HG02623 (cell line): Measurements from ENCODE around the gene NCOA4.
"Not testable (repeated sequence)": the region's sequence is repeated elsewhere in the genome, so short reads cannot be mapped to it uniquely, and the experiment has no call there.

Source experiments
- ATAC-seq: cut with Tn5 transposase; IDR thresholded peaks from one replicate; pipeline ENCODE4 v1.9.1; 2021; ENCODE audit warnings: moderate library complexity; ENCODE audit not compliant: unreplicated experiment

NCOA4 gene

DNA sequence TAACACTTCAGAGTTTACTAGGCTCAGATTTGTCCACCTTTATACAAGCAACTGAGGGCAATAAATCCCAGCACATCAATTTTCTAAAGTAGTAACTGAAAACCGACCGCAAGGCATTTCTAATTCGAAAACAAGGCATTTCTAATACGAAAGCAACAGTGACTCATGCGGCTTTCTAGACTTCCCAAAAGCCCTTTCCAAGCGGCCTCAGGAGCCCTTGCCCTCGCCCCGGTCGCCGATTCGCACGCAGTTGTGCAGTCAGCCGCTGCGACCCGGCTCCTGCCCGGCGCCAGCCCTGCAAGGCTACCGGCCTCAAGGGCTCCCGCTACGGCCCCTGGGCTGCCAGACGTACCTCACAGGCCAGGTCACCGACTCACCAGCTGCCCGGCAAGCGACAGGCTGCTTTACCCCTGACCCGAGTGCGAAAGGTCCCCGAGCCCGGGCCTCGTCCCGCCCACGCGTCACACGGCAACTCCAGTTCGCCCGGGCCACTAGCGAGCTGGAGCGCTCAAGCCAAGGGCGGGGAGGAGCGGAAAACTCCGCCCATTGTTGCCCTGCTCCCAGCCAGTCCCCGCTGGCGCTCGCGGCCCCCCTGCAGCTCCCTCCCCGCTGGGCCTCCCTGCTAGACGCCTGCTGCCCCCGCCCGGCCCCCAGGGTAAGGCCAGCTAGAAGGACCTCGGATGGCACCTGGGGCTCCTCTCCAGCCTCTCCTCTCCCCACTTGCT lies 7.3 kb downstream of the NCOA4 start:
- ATAC-seq, result peak; percentile 96

DNA sequence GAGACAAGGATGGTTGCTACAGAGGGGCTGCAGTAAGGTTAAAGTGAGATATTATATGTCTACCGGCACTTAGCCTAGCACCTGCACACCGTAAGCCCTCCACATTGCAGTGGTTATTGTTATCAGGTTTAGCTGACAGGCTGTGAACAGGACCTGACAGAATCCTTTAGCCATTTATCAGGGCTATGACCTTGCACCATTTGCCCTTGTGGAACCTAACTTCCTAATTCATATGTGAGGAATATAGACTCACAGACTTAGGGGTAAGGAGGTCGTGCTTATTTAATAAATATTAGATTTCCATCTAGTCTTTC lies 10.1 kb downstream of the NCOA4 start:
- ATAC-seq, result no peak

DNA sequence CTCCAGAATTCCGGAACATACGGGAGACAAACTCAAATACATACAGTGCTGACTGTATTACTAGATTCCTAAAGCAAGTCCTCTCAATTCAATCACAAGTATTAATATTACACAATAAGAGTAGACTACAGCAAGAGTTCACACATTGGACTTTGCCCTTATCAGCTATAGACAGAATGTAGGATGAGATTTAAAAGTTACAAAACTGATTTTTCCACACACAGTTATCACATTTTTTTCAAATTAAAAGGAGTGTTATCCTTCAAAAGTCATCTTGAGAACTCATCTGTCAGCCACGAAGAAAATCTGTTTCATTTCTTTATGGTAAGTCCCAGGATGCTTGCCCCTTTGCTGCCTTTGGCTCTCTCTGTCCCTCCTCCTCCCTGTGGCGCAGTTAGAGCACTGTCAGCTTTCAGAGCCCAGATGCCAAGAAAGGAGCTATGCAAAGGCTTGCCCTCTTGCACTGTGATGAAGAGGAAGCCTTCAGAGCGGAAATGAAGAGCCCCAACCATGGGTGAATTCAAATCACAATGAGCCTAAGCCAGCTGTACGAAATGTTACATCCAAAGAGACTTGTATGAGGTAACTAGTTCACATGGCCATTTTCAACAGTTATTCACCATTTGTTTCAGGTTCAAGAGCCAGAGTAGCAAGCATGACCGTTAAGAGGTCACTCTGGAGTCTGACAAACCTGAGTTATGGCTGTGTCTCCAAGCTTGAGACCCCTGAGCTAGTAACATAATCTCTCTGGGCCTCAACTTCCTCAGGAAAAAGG lies 10.7 kb downstream of the NCOA4 start:
- ATAC-seq, result no peak

DNA sequence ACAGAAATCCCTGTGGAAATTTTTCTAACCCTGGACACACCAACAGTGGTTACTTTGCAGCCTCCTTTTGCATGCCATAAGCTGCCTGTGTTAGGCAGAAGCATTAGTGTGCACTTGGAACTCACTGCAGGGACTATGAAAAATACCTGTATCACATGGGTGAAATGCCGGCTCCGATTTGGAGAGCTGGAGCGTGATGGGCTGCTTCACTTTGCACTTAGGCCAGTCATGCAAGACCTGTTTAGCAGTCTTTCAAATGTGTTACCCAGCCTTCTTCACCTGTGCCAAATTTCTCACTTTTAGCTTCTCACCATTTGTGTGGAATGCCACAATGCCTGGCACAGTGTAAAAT lies 11.3 kb downstream of the NCOA4 start:
- ATAC-seq, result no peak

DNA sequence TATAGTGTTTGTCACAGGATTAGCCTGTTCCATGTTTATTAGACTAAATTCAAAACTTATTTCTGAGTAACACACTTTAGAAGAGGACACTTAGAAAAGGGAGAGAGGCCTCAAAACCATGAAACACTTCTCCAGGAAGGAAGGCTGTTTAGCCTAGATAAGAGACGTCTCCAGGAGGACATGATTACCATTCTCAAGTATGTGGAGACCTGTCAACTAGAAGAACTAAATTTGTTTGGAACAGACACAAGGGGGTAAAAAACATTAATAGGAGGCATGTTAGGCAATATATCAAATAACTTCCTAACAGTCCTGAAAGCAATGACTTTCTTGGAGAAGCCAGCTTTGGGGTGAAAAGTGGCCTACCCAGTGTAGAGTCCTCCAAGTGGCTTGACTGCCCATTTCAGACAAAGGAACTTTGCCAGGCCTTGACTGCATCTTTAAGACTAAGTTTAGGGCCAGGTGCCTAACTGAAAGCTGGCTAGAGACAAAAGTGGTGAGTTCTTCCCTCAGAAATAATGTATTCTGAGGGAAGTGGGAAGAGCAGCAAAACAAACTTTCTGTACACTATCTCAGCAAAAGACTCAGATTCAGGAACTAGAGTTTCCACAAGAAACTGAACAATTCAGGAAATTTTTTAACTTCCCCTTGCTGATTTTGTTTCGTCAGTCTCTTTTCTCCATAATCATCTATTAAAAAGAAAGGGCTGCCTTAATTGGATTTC lies 11.8 kb downstream of the NCOA4 start:
- ATAC-seq, result no peak

DNA sequence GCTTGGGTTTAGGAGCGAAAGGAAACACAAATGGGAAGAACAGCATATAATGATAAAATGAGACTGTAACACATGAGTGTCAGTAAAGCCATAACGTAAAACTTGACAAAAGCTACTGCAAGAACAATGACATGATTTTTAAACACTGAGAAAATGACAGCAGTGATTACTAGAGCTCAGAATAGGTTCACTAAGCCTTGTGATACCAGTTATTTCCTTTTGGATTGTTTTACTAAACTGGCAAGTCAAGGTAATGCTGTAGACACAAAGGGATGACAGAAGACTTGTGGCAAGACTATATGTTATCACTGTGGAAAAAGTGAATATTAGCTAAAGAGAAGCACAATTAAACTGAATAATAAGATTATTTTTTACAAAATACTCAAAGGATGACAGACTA lies 12.7 kb downstream of the NCOA4 start:
- ATAC-seq, result no peak

DNA sequence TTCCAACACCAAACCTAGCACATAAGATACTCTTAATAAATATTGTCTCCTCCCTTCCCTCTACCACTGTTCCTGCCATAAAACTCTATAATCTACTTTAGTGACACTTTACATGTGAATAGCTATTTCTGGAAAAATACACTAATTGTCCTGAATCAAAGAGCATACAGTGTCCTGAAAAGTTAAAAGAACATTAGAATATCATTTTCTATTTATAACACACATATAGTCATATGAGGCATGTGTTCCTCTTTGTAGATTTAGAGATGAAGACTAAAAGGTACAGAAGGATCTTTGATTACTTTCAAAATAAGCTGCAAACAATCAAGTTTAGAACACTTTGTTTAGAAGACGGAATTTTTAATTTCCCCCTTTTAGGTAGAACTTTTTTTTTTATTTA lies 13.6 kb downstream of the NCOA4 start:
- no peak for ATAC-seq

DNA sequence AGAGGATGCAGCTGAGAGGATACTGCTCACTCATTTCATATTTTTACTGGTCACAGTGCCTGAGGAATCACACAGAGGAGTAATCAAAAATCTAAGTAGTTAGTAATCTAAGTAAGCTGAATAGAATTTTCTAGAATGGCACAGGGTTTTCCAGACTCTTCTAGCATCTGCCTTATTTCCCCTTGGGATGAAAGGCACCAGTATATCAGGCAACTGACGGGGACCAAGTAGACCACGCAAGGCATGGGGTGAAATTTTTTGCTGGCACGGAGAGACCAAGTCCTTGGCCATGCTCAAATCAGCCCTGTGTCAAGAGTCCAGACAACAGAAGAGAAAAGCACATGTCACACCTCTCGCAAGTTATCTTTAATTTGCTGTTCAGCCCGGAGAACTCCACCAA lies 14.2 kb downstream of the NCOA4 start:
- ATAC-seq, result no peak

DNA sequence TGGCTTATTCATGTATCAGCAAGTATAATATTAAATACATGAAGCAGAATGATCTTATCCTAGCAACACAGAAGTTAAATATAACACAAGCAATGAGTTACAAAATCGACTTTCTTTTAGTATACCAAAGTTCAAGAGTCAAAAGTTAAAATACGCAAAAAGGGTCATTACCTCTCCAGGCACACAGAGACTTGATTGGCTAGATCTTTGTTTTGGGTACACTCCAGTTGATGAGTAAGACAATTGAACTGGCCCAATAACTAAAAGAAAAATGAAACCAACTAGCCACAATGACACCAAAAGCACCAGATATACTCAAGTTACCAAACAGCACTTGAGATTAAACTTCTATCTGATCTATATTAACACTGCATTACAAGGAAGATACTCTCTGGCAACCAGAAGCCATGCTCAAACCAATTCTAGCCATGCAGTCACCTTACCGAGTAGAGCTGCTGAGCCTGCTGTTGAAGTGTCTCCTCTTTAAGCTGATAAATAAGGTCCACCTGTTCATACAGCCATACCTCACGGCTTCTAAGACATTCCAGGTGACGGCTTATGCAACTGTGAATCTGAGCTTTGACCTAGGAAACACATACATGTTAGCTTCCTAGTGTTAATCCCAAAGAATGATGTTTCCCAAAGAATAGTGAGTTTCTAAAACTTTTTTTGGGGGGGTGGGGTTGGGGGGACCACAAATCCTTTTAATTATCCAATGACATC lies 15.6 kb downstream of the NCOA4 start:
- no peak for ATAC-seq

DNA sequence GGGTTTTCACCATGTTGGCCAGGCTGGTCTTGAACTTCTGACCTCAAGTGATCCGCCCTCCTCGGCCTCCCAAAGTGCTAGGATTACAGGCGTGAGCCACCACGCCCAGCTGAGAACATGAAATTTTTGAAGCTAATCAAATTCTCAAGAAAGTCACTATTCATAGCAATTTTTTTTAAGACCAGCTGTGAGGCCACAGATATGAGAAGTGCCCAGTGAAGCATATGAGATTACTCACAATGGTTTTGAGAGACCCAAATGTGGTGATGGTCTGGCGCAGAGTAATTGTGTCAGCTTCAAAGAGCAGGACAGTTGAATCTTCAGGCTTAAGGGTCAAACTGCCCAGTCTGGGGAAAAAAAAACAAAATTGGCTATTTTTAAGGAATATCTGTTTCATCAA lies 16.2 kb downstream of the NCOA4 start:
- ATAC-seq, result no peak

DNA sequence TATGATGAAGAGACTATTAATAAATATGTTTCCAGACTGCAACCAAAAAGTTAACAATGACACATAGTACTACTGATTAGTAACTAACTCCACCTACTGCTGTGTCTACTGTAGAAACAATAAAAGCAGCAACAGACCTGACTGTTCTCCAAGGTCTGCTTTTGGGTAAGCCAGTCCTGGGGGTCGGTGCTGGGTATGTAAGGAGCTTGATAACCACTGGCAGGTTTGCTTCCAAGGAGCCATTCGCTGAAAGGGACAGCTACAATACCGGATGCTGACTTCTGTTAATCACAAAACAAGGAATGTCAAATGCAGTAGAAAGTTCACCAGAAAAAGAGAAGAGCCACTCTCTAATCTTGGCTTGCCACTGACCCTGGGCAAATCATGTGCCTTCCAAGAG lies 17.7 kb downstream of the NCOA4 start:
- ATAC-seq, result no peak

DNA sequence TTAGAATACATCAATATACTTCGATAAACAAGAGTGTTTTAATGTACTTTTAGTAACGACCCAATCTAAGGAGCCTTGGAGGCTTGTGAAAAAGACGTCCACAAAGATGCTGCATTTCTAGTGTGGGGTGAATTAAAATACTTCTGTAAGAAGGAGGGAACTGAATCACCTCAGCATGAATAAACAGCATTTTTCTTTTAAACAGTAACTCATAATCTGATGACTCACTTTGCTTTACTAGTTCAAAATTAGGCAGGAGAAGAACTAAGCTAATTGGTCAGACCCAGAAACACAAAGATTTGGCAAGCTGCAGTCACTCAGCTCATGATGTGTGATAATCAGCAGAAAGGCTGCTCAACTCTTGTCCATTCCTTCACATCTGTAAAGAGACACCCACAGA lies 24.2 kb downstream of the NCOA4 start:
- no peak for ATAC-seq

DNA sequence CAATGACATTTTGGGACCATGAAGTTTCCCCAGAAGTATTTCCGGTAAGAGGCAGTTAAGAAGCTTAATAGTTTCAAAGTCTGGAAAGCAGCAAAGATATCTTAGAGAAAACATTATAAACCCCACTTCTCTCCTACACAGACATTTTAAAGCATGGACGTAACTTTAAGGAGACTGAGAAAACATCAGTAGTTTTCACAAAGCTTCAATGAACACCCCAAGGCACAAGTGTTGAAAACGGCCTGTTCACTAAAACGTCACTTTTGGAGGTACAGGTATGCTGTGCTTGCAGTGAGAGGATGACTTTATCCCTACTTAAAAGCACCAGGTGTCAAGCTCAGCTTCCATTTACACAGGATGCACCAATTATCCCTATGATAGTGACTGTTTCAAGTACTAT lies 25.0 kb downstream of the NCOA4 start:
- no peak for ATAC-seq

DNA sequence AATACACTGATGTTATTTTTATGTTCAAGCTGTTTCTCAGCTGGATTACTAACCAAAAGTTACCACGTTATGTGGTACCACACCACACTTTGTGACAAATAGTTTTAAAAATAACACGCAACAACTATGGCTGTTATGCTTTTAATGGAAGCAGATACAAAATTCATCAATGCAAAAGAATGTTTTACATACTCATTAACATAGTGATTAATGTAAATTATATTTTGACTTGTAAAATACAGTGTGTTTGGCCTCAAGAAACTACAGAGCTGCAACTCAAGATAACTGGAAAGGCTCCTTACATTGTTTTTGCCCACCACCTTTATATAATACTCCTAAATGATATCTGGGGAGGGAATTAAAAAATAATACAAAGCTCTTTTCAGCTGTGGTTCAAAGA lies 25.5 kb downstream of the NCOA4 start:
- ATAC-seq, result no peak

DNA sequence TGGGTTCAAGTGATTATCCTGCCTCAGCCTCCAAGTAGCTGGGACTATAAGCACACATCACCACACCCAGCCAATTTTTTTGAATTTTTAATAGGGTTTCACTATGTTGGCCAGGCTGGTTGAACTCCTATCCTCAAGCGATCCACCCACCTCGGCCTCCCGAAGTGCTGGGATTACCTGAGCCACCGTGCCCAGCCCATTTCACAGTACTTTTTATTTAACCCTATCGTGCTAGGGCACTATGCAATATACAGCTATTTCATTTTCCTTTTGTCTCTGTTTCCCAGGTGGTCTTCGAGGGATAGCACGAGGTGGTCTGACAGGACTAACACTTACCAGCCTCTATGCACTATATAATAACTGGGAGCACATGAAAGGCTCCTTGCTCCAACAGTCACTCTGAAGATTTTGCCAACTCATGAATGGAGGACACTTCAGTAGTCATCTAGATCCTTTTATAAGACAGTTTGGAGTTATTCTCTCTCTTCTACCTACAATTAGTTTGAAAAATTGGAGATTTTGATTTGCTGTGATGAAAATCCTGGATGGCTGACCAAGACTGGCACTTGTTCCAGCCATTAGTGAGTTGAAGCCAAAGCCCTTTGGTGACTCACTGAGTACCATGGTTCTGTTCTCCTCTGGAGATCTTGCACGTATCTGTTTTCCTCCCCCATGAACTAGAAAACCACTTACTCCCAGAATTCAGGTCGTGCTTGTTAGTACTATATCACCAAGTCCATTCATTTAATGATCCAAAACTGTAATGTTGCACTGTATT lies 27.3 kb downstream of the NCOA4 start:
- ATAC-seq, result no peak

DNA sequence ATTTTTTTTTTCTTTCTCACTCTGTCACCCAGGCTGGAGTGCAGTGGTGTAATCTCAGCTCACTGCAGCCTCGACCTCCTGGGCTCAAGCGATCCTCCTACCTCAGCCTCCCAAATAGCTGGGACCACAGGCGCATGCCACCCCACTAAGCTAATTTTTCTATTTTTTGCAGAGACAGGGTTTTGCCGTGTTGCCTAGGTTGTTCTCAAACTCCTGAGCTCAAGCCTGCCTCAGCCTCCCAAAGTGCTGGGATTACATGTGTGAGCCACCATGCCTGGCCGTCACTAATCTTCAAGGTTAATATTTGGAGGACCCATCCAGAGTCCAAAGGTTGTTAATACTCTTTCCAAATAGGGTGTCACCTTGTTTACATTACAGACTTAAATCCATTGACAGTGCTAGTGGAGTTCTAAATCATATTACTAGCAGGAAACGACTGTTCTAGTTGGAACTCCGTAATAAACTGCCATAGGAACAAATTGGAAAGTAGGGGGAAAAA lies 28.2 kb downstream of the NCOA4 start:
- ATAC-seq, result not testable (repeated sequence)

DNA sequence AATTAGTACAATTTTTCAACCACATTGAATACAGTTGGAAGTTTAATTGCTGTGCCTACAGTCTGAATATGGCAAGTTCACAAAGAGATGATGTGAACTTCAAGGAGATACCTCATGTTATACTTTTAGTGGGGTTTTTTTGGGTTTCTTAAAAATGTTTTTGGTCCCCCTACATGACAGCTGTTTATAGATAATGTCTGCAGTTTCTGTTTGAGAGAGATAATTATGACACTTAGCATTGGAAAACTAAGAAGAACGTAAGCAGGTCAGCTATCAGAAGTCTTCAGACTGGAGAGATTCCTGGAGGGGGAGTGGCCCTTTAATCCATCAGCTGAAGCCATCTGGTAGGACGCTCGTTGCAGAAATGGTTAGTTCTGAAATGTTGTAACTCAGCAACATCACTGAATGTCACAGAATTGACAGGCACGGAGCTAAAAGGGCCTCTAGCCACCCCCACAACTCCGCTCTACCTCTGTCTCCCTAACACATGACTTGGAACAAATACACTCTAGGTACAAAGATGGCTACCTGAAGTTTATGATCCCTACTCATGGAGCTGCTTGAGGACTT lies 29.2 kb downstream of the NCOA4 start:
- no peak for ATAC-seq

DNA sequence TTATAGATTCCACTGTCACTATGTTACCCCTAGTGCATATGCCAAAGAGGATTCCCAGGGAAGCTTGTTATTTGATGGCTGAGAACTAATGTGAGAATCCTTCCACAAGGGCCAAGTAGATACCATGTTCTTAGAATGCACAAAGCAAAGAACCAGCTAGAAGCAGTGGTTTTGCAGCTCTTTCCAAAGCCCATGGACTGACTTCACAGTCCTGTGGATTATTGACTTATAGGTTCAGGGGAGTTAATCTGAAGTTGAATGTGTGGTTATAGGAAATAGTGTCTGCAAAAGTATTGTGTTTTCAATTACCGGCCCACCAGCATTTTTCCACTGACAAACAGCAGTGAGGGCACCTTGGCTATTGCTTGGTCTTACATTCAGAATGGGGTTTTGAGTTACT lies 29.9 kb downstream of the NCOA4 start:
- ATAC-seq, result no peak

DNA sequence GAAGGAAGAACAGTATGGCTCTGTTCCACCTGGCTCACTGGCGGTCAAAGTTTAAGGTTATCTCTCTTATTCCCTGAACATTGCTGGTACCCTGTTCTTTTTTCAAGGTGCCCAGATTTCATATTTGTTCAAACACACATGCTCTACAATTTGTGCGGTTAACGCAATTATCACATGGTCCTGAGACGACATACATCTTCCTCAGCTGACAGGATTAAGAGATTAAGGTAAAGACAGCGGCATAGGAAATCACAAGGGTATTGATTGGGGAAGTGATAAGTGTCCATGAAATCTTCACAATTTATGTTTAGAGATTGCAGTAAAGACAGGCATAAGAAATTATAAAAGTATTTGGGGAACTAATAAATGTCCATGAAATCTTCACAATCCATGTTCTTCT lies 30.5 kb downstream of the NCOA4 start:
- not testable (repeated sequence) for ATAC-seq
